Measurements from ENCODE around the gene ADAMTSL3.

The ADAMTSL3 gene

DNA sequence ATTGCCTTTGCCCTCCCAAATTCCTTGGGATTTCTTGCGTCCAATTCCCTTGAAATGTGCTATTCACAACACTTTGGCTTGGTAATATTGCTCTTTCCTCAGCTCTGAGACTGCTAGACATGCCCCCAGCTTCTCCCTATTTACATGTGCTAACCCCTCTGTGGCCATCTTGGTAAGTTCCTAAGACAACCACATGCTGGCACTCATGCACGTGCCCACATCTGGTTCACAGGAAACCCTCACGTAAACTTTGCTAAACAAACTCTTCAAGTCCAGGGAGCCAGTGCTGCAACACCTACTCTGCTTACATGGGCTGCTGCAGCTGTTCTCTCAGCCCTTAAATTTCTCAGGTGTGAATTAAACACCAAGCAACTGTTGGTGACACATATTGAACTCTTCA is 121.8 kb downstream of the ADAMTSL3 start:
- no peaks in the 10 kb centered on the region for H3K79me2 ChIP-seq (ENCODE audit: insufficient read depth, low read length)
- H3K9me2 ChIP-seq (replicated peaks; ENCODE audit: low read depth, low read length) = no peaks in the 10 kb centered on the region
- no peak overlapping the region for H3K9ac ChIP-seq (ENCODE audit: low read depth, low read length, poor library complexity, severe bottlenecking)
- no peaks in the 10 kb centered on the region for H3F3A ChIP-seq (ENCODE audit: low read depth)
- no peaks in the 10 kb centered on the region for H3K27me3 ChIP-seq (ENCODE audit: insufficient read depth, low read length, poor library complexity, severe bottlenecking)
- no peak overlapping the region for H3K4me2 ChIP-seq (ENCODE audit: low read depth, low read length, poor library complexity, severe bottlenecking)
- no peaks in the 10 kb centered on the region; the same call in 1 of the 2 replicates for H3K9me3 ChIP-seq (ENCODE audit: insufficient read depth, low read depth, low read length)
- H2AFZ ChIP-seq (ENCODE audit: low read length) = no peak overlapping the region
- no peaks in the 10 kb centered on the region for H3K36me3 ChIP-seq (ENCODE audit: insufficient read depth, low read length)
- H4K20me1 ChIP-seq (ENCODE audit: insufficient read depth, low read length, poor library complexity, severe bottlenecking) = no peaks in the 10 kb centered on the region
- no peak overlapping the region for H3K4me3 ChIP-seq (ENCODE audit: low read length, poor library complexity, severe bottlenecking)
- no peaks in the 10 kb centered on the region for H3K4me1 ChIP-seq (ENCODE audit: insufficient read depth, low read length, poor library complexity, severe bottlenecking)
- TF ChIP-seq, protein P1, sequence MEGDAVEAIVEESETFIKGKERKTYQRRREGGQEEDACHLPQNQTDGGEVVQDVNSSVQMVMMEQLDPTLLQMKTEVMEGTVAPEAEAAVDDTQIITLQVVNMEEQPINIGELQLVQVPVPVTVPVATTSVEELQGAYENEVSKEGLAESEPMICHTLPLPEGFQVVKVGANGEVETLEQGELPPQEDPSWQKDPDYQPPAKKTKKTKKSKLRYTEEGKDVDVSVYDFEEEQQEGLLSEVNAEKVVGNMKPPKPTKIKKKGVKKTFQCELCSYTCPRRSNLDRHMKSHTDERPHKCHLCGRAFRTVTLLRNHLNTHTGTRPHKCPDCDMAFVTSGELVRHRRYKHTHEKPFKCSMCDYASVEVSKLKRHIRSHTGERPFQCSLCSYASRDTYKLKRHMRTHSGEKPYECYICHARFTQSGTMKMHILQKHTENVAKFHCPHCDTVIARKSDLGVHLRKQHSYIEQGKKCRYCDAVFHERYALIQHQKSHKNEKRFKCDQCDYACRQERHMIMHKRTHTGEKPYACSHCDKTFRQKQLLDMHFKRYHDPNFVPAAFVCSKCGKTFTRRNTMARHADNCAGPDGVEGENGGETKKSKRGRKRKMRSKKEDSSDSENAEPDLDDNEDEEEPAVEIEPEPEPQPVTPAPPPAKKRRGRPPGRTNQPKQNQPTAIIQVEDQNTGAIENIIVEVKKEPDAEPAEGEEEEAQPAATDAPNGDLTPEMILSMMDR (conservative IDR thresholded peaks at IDR 0.05; ENCODE audit: low read length) = no peak
- no peak for TF ChIP-seq EZH2phosphoT487 (IDR thresholded peaks at IDR 0.05; ENCODE audit: borderline replicate concordance)

DNA sequence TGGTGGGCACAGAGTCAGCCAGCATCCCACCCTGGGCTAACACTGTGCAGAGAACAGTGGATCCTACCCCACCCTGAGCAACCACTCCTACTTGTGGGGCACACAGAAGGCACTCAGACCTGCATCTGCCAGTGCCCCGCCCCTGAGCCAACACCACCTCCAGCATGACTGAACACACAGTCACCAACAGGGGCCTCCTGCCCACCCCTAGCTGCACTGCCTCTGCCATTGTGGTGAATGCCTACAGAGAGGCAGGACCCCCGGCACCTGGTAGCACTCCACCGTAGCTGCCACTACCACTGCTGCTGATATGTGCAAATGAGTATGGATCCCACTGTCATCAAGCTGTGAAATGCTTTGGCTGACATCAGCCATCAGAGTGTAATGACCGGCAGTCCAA is 123.1 kb downstream of the ADAMTSL3 start:
- Histone ChIP-seq H2AFZ (ENCODE audit: low read length) (no peak overlapping the region), H3K4me2 (ENCODE audit: low read depth, low read length, poor library complexity, severe bottlenecking) (no peak overlapping the region), H3K4me3 (ENCODE audit: low read length, poor library complexity, severe bottlenecking) (no peak overlapping the region), H3K9me3 (ENCODE audit: insufficient read depth, low read depth, low read length) (no peaks in the 10 kb centered on the region; the same call in 1 of the 2 replicates), H3K9me2 (replicated peaks; ENCODE audit: low read depth, low read length) (no peaks in the 10 kb centered on the region), H3K9ac (ENCODE audit: low read depth, low read length, poor library complexity, severe bottlenecking) (no peak overlapping the region), H3K27me3 (ENCODE audit: insufficient read depth, low read length, poor library complexity, severe bottlenecking) (no peaks in the 10 kb centered on the region), H3F3A (ENCODE audit: low read depth) (no peaks in the 10 kb centered on the region), H4K20me1 (ENCODE audit: insufficient read depth, low read length, poor library complexity, severe bottlenecking) (no peaks in the 10 kb centered on the region), H3K36me3 (ENCODE audit: insufficient read depth, low read length) (no peaks in the 10 kb centered on the region), H3K4me1 (ENCODE audit: insufficient read depth, low read length, poor library complexity, severe bottlenecking) (no peaks in the 10 kb centered on the region), H3K79me2 (ENCODE audit: insufficient read depth, low read length) (no peaks in the 10 kb centered on the region)
- TF ChIP-seq, protein P1 (conservative IDR thresholded peaks at IDR 0.05; ENCODE audit: low read length) = no peak
- no peak for TF ChIP-seq EZH2phosphoT487 (IDR thresholded peaks at IDR 0.05; ENCODE audit: borderline replicate concordance)

DNA sequence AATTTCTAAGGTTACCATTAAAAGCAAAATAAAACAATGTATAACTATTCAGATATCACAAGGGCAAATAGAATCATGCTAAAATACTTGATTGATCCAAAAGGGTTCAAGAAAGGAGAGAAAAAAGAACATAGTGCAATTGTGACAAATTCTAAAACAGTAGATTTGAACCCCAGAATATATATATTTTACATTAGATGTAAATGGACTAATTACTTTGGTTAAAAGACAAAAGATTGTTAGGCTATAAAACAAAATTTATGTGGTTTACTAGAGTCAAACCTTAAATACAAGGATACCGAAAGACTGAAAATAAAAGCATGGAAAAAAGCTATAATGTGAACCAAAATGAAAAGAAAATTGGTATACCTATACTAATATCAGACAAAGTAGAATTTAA is 129.3 kb downstream of the ADAMTSL3 start:
- H3K27me3 ChIP-seq (ENCODE audit: insufficient read depth, low read length, poor library complexity, severe bottlenecking) = no peaks in the 10 kb centered on the region
- H4K20me1 ChIP-seq (ENCODE audit: insufficient read depth, low read length, poor library complexity, severe bottlenecking) = no peaks in the 10 kb centered on the region
- H3K36me3 ChIP-seq (ENCODE audit: insufficient read depth, low read length) = no peaks in the 10 kb centered on the region
- H3K4me2 ChIP-seq (ENCODE audit: low read depth, low read length, poor library complexity, severe bottlenecking) = no peak overlapping the region
- TF ChIP-seq, protein P1 (conservative IDR thresholded peaks at IDR 0.05; ENCODE audit: low read length) = no peak
- H3K9ac ChIP-seq (ENCODE audit: low read depth, low read length, poor library complexity, severe bottlenecking) = no peak overlapping the region
- no peaks in the 10 kb centered on the region for H3K9me2 ChIP-seq (replicated peaks; ENCODE audit: low read depth, low read length)
- no peaks in the 10 kb centered on the region for H3F3A ChIP-seq (ENCODE audit: low read depth)
- no peak overlapping the region for H2AFZ ChIP-seq (ENCODE audit: low read length)
- H3K4me3 ChIP-seq (ENCODE audit: low read length, poor library complexity, severe bottlenecking) = no peak overlapping the region
- H3K9me3 ChIP-seq (ENCODE audit: insufficient read depth, low read depth, low read length) = no peaks in the 10 kb centered on the region
- H3K4me1 ChIP-seq (ENCODE audit: insufficient read depth, low read length, poor library complexity, severe bottlenecking) = no peaks in the 10 kb centered on the region
- no peaks in the 10 kb centered on the region for H3K79me2 ChIP-seq (ENCODE audit: insufficient read depth, low read length)
